ENCODE data around the gene DDR2.
"Not testable (repeated sequence)": the region's sequence is repeated elsewhere in the genome, so short reads cannot be mapped to it uniquely, and the experiment has no call there.

Gene DDR2

DNA sequence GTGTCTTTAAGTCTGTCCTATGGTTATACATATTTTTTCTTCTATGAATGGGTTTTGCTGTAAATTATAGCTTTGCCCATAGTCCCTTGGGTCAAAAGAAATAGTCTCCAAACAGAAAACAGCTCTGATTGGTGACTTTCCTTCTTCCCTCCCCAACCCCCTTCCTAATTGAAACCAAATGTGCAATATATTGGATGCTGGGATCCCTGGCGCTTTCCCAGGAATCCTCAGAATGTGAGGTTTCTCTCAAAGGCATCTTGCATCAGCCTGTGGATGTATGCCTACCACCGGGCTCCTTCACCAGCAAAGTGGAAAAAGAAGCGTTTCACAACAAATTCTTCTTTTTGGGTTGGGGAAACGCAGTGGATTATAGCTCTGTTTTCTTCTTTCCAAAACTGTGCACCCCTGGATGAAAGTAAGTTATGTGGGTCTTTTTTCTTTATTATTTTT lies at the start of gene DDR2:
Gene DDR2 (plus strand): TSS at position 248 of the 450 bp plus-strand sequence. CDS start 86,600 bp downstream, outside the sequence.
- DNase-seq, result no peak

- not testable (repeated sequence) for DNase-seq
These were observed 49.4 kb upstream of the DDR2 start for GRCh38 chr1:162582901-162583300.

- not testable (repeated sequence) for DNase-seq
These were observed 47.2 kb upstream of the DDR2 start for GRCh38 chr1:162585101-162585500.

- DNase-seq, result peak; percentile 23 to 72
These were observed 44.9 kb upstream of the DDR2 start for GRCh38 chr1:162587347-162587746.

GRCh38 chr1:162587761-162588260 lies 44.5 kb upstream of the DDR2 start:
- DNase-seq, result no peak

DNA sequence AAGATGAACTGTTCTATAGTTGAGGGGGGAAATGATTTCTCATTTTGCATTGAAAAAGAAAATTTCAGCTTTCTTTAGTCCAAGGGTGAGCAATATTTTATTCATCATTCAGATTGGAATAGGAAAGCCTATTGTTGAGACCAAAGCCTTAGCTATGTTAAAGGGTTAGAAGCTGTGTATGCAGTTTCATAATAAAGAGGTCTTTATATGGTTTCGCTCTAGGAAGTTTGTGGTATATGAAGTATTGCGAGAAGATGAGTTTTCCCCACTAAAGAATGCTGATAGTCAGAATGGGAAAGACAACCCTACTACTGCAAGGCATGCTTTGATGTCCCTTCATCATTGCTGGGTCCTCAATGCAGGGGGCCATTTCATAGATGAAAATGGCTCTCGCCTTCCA lies 42.2 kb upstream of the DDR2 start:
- DNase-seq, result no peak

DNA sequence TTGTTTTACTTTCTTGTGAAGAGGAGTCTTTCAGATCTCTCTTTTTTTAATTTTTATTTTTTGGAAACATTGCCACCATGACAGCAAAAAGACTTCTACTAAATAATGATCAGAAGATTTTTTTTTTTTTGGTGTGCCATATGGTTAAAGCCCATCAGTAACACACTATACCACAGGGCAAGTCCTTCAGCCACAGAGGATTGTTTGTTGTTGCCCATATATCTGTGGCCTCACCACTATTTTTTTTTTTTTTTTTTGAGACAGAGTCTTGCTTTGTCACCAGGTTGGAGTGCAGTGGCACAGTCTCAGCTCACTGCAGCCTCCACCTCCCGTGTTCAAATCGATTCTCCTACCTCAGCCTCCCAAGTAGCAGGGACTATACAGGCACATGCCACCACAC lies 41.6 kb upstream of the DDR2 start:
- DNase-seq, result no peak

DNA sequence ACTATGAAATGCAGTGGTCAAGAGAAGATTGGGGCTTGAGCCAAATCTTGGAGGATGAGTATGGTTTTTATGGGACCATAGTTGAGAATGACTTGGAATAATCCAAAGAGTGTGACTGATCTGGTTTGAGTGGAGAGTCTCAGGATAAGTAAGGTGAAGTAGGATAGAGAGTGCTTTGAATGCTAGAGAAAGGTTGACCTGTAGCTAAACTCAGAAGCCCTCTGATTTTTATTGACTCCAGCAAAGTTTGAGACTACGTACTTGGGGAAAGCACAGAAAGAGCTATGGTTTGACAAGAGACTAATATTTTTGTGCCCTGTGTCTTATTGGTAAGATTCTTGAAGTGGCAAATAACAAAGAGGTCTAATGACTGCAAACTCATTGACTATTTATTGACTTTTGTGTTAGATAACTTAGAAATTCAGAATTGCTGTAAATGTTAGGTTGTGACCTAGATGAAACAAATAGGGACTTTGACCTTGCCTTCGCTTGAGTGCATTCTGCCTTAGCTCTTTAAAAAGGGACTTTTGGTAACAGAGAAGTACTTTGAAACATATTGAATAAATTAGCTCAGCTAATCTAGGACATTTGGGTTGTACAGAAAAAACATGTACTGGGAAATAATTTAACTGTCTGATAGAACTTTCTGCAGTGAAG lies 35.6 kb upstream of the DDR2 start:
- no peak for DNase-seq

- DNase-seq, result no peak
These were observed 32.8 kb upstream of the DDR2 start for GRCh38 chr1:162599451-162599850.

DNA sequence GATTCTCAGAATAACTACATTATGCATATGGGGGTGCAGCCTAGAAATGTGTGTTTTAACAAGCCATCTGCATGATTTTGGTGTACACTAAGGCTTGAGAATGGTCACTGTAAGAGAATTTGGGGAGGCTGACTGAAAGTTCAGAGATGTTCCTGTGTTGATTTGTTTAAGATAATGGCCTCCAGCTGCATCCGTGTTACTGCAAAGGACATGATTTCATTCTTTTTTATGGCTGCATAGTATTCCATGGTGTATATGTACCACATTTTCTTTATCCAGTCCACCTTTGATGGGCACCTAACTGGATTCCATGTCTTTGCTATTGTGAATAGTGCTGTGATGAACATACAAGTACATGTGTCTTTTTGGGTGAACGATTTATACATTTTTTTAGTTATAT lies 29.1 kb upstream of the DDR2 start:
- DNase-seq, result not testable (repeated sequence)

GRCh38 chr1:162605225-162605927 lies 26.9 kb upstream of the DDR2 start:
- DNase-seq, result no peak

- DNase-seq, result no peak
These were observed 23.0 kb upstream of the DDR2 start for GRCh38 chr1:162609306-162609705.

DNA sequence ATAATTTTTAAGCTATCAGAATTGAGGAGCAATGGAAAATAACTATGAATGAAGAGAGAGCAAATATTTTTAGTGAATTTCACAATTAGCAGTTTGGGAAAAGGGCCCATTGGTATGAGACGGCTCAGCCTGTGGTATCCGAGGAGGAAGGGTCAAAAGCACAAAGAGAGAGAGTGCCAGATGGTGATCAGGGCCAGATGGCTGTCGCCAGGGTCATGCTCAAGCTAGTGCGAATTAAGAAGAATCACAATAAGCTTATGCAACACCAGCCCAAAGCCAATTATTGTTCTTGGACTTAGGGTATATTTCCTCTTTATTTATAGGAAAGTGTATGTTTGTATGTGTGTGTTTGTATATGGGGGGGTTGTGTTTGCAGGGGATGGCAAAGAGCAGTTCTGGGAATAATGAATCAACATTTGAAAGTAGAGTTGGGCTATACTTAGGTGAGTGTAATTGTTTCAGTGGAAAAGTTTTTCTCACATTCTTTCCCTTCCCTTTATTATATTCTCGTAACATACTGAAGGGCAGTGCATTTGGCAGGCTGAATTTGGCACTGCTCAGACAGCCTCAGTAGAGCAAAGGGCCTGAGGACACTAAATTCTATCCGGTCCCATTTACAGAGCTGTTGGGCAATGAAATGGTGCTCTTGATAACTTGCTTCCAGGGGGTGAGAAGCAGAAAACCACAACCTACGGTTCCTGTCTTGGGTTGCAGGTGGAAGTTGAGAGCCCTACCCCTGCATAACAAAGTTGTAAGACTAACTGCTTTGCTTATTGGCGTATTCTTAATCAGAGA lies 19.5 kb upstream of the DDR2 start:
- no peak for DNase-seq

DNA sequence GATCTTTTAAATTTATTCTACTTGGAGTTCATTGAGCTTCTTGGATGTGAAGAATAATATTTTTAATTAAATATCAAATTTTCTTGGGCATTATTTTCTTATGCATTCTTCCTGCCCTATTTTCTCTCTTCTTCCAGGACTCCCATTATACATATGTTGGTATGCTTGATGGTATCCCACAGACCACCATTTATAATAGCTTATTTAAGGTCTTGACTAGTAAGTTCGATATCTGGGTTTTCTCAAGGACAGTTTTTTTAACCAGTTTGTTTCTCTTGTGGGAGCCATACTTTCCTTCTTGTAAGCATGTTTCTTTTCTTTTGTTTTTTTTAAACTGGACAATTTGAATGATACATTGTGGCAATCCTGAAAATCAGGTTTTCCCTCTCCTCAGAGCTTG lies 15.4 kb upstream of the DDR2 start:
- no peak for DNase-seq

GRCh38 chr1:162617513-162617912 lies 14.8 kb upstream of the DDR2 start:
- no peak for DNase-seq

GRCh38 chr1:162619076-162619475 lies 13.2 kb upstream of the DDR2 start:
- DNase-seq, result no peak

GRCh38 chr1:162621256-162621655 lies 11.0 kb upstream of the DDR2 start:
- no peak for DNase-seq

DNA sequence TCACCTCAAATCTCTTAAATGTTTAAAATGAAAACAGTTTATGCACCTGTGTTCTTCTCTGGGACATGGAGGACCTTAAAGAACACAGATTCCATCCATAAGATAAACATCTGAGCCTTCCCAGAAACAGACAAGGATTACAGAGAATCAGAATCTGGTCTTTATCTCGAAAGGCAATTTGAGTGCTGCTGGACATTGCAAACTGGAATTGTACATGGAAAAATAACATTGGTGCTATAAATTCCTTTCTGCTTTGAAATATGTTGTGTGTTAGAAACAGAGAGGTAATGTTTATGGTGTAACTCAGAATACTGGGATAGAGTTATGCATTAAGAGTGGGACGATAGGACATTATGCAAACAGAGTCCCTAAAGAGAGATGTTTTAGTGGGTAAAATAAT lies 6.6 kb upstream of the DDR2 start:
- no peak for DNase-seq

GRCh38 chr1:162626094-162626493 lies 6.2 kb upstream of the DDR2 start:
- DNase-seq, result no peak

GRCh38 chr1:162626761-162627160 lies 5.5 kb upstream of the DDR2 start:
- DNase-seq, result no peak

DNA sequence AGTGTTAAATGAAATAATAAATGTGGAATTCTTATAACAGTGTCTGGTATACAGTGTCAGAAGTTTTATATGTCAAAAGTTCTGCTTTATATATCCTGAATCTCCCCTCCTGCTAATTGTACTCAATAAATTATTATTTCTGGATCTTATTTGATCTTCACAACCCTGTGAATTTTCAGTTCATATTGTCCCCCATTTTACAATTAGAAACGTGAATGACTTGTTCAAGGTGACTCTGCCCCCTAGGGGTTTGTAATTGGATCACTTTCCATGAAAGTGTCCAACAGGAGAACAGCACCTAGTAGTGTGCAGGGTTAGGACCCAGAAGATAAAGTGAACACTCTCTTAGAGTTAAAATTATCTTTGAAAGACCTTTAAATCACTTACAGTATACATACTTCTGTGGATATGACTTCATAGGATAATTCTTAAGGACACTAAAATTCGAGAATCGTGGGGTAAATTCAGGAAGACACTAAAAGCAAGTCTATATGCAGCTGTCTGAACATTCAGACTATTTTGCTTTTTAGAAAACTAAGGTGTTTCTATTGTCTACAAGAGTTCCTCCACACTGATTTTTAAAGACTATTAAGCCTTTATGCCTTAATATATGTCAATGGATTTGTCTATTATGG lies 4.5 kb upstream of the DDR2 start:
- peak; percentile 42 to 61 for DNase-seq

GRCh38 chr1:162629077-162629627 lies 3.1 kb upstream of the DDR2 start:
- no peak for DNase-seq

DNA sequence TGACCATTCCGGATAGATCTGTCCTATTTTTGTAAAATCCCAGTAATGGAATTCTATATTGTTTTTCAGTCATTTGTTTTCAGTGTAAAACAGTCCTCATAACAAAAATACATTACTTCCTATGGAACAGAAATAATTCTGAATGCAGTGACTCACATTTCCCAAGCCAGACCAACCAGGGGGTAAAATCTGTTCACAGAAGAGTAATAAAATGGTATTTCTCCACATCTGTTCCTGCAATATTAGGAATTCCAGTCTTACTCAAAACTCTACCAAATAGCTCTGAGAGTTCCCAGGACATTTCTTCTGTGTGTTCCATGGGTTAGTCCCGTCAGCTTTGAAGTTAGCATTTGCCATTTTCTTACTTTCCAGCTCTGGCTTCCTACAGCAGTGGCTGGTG lies 2.6 kb upstream of the DDR2 start:
- DNase-seq, result no peak

All from NCI-H2081 (cell line).